Glomerular visceral epithelial cell (primary cell): ENCODE results near the gene TPP1.

Experiments
- DNase-seq: peaks from one replicate; pipeline ENCODE4 v3.0.0-alpha.2; 2016; ENCODE audit errors: extremely low spot score

TPP1 gene

GRCh38 chr11:6627762-6628241 lies 8.6 kb upstream of the TPP1 start:
- no peak for DNase-seq

- no peak for DNase-seq
Measured at GRCh38 chr11:6626971-6627761, 7.9 kb upstream of the TPP1 start.

DNA sequence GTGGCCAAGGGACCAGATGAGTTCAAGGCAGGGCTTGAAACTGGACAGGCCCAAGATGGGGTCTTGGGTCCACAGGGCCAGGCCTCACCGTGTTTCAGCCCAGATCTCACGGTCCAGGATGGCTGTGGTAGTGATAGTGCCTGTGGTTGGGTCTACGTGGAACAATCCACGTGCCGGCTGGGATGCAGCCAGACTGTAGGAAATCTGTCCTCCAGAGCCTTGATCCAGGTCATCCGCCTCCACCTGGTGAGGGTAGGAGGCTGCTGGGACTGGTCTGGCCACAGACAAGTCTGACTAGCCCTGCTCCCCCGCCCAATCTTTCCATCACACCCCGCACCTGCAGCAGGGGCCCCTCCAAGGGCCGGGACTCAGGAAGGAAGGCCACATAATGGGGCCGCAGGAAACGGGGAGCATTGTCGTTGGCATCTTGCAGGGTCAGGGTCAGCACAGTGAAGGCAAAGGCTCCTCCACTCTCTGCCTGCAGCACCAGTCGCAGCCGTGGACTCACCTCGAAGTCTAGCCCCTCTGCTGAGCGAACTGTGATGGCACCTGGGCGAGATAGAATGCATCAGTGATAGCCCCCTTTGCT lies 6.7 kb upstream of the TPP1 start:
- no peak for DNase-seq

DNA sequence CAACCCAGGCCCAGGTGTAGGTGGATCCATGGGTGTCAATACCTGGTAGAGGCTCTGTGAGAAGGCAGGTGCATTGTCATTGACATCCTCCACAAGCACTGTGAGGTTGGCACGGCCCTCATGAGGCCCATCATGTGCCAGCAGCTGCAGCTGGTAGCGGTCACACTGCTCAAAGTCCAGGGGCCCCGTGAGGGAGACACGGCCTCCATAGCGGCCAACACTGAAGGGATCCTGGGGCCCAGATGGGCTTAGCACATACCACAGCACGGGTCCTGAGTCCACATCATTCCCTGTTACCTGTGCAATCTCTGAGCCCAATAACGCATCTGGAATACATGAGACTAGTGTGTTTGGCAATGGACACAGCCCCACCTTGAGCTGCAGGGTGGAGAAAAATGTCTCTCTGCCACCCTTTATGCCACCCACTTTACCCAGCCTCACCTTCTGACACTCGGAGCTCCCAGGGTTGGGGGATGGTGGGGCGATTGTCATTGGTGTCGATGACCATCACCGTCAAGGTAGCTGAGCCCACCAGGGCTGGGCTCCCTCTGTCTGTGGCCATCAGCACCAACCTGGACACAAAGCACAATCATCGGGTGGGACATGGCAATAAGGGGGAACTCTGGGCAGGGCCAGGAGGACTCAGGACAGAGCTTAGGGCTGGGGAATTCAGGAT lies 6.1 kb upstream of the TPP1 start:
- DNase-seq: no peak

DNA sequence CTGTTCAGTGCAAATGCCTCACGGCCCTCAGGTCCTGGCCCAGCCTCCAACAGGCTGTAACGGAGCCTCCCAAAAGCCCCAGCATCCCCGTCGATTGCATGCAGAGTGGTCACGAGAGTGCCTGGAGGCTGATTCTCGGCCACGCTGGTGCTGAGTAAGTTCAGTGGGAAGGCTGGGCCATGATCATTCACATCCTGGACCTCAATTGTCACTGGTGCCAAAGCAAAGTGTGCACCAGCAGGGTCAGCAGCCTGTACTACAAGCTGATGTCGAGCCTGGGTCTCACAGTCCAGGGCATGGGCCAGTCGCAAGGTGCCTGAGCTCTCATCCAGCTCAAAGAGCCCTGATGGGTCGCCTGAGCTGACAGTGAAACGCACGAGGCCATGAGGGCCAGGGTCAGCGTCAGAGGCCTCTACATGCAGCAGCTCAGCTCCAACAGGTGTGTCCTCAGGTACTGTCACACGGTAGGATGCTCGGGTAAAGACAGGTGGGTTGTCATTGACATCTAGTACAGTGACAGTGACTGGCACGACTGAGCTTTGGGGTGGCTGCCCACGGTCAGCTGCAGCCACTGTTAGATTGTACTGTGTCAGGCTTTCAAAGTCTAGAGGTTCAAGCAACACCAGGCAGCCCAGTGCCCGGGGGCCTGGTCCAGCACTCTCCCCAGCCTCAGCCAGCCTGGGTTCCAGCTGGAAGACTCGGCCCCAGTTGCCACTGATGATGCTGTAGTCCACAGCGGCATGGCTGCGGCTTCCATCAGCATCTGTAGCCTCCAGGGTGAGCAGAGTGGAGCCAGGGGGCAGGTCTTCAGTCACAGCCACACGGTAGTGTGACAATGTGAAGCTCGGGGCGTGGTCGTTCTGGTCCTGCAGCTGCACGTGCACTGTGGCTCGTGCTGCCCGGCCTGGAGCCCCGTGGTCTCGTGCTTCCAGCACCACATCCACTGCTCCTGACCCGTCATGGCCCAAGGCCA lies 4.5 kb upstream of the TPP1 start:
- no peak for DNase-seq

DNA sequence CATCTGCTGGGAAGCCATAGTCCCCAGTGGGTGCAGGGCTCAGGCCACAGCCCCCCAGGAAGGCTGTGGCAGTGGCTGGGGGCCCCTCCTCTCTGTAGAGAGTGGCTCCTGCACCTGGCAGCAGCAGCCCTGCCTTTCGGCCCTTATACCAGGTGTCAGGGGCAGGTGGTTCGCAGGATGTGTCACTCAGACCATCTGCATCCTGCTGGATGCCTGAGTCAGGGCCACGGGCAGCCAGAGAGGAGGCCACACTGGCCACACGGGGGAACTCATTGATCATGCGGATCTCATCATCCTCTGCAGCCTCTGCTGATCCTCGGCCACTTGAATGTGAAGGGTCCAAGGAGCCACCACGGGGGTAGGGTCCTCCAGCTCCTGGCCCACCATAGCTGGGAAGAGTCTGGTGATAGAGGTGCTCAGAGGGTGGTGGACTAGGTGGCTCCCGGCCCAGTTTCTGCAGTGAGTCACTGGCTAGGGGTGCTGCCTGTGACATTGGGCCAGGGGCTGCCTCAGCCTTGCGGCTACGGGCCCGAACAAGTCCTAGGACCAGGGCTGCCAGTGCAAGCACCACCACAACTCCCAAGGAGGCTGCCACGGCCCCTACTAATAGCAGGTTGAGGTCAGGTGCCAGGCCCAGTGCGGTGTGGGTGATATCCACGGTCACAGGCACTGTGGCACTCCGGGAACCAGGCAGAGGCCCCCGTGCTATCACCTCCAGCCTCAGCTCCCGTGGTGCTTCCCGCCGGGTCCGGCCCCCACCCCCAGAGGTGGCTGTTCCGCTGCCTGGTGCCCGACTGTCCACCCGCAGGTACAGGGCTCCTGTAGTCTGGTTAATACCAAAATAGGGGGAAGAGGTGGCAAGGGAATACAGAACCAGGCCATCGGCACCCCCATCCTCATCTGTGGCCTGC lies 3.3 kb upstream of the TPP1 start:
- no peak for DNase-seq

DNA sequence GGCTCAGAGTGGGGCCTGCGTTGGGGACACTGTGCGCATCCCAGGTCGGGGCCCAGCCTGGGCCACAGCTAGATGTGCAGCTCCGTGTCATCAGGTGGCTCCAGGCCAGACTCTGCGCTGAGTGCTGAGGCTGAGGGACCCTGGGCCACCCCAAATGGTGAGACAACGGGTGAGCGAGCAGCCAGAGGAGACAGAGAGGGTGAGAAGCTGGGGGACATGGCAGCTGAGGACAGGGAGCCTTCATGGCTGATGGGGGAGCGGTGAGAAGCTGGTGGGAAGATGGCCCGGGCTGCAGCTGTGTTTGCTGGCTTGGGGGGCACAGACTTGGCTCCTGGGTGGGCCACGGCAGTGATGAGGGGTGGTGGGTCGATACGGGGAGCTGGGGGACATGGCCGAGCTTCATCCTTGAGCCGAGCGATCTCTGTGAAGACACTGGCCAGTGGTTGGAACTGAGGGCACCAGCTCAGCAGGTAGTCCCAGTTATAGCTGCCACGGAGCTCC lies 2.5 kb upstream of the TPP1 start:
- DNase-seq: no peak

DNA sequence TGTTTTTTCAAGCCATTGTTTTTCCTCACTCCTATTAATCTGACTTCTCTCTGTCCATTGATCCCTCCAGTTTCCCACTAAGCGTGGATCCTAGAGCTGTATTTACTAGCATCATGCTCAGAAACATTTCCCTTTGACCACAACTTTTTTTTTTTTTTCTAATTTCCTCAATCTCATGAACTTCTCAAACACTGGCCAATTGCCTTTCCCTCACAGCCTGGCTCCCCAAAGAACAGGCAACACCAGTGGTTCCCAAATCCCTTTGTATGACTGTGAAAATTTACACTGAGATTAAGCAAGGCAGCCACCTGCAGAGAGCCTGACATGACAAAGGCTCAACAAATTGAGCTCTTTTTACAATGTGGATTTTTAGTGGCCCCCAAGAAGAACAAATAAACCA lies 1.4 kb upstream of the TPP1 start:
- DNase-seq: no peak

DNA sequence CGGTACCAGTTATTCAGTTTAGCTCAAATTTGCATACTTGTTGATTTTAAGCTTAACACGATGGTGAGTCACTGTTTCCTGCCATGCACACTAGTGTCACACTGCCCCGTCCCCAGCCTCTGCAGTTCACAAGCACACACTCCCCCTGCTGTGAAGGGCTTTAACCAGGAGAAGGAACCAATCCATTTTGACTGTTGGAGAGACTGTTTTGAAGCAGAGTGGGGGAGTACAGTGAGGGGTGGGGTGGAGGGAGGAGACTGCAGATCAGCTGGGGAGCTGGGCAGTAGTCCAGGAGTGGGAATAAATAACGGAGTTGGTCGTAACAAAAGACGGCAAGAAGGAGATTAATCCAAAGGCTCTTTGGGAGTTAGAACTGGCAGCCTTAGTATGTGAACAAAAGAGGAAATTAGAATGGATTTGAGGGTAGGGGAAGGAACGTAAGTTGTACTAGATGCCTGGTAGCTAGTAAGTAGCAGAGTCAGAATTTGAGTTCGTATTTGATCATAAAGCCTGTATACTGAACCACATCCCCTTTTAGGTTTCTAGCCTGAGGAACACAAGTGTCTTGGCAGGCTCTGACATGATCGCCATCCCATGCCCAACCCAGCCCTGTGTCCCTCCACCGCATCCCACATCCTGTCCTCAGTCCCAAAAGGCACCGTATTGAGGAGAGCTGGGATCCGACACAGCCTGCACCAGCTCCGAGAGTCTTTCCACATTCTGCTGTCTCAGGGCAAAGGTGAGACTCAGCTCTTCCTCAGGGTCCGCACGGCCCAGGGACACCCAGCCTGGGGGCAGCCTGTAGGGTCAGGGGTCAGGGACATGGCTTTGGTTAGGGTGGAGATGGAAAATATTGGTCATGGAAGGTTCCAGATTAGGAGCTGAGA lies 862 bp downstream of the TPP1 start:
- peak; percentile 24 for DNase-seq

- DNase-seq: no peak
Measured at GRCh38 chr11:6617315-6617781, 1.9 kb downstream of the TPP1 start.

DNA sequence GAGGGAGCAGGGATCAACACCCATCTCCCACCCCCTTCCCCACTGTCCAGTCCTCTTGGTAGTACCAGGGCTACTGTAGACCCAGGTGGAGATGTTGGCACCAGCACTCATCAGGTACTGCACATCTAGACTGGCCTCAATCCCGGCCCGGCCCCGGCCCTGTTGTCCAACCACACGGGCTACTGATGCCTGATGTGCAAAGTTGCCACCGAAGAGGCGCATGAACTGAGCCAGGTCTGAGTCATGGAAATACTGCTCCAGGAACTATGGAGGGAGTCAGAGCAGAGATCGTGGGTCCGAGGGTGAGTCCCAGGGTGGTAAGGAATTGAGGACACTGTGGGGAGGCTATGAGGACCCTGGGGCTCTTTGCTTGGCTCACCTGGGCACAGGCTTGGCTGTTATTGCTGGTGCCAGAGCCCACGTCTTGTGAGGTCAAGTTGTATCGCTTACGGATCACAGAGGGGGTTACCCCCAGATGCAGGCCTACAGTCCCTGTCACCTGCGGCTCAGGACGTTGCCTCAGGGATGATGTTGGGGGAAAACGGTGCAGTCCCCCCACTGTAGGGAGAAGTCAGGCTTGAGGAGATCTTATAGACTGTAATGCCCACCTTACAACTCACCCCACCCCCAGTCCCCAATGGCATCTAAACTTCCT lies 2.5 kb downstream of the TPP1 start:
- DNase-seq: no peak

DNA sequence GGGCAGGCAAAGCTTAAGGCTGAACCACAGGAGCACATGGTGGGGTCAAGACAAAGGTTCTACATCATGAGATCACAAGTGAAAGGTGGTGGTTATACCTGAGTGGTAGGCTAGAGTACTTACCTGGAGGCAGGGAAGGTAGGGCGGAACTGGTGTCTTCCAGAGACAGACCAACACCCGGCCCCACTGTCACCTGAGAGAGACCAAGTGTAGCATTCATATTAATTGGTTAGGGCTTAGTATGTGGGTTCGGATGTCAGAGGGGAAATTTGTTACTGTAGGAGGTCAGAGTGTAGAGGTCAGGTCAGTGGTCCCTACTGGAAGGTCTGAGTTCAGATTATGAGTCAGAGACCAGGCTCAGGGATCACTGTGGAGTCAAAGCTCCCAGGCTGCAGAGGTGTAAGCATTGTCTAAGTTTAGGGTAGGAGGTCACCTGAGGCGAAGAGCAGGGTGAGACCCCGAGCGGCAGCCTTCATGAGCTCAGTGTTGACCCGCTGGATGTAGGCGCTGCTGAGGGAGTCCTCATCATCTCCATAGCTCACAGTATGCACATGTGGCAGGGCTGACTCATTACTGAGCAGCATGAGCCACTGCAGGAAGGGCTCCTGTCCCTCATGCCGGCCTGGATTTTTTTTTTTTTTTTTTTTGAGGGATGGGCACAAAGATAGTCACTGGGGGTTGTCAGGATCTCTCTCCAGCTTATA lies 3.2 kb downstream of the TPP1 start:
- no peak for DNase-seq

DNA sequence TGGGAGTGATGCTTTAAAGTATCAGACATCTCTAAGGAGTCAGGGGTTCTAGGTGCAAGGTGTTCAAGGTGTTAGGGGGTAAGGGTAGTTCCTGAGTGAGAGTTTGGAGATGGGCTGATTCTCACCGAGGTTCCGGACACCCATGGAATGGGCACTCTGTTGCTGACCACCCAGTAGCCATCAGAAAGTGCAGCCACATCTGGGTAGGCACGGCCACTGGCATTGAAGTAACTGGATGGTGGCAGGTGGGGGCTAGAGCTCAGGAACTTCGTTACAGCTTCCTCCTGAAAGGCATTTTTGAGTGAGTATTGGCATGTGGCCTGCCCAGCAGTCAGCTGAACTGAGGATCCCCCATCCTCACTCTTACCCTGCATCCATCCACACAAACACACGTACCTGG lies 4.2 kb downstream of the TPP1 start:
- DNase-seq: no peak

DNA sequence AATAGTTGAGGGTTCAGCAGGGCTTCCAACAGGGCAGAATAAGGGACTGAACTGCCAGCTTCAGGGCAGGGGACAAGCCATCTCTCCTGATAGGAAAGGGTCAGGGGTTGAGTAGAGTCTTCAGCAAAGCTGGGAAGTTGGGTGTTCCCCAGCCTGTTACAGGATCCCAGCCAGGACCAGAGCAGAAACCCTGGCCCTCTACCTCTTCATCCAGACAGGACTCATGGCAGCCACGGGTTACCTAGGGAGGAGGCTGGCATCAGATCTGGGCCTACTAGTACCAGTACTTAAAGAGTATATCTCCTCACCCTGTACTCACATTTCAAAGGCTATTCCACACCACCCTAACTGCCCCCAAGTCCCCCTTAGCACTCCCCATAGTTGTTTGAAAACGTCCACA lies 4.8 kb downstream of the TPP1 start:
- DNase-seq: no peak

- no peak for DNase-seq
Measured at GRCh38 chr11:6613496-6613895, 5.7 kb downstream of the TPP1 start.

GRCh38 chr11:6612213-6613041 lies 6.8 kb downstream of the TPP1 start, which contains the start of gene TAF10:
Gene TAF10, minus strand, starts transcription at chr11:6612216. Its CDS starts 27 bp downstream, at chr11:6612189.
- peak; percentile 96 for DNase-seq

- DNase-seq: no peak
Measured at GRCh38 chr11:6611963-6612212, 7.3 kb downstream of the TPP1 start.
